WTC11 (cell line): ENCODE data around the gene SLC25A12. TPM values are rescaled to one million over a fixed set of nuclear protein-coding genes. Genes with fewer than 3 reads are reported as not detected.

Source experiments
- ATAC-seq: fragments of 200-7000 bp; cut with Tn5 transposase; 2 replicates; pipeline ENCODE4 v1.10.0; 2021; ENCODE audit warnings: mild to moderate bottlenecking, moderate library complexity
- CTCF ChIA-PET: fragments of 300-600 bp; sonication (Branson Sonifier 250); formaldehyde crosslinking; loops from one replicate; lab custom pipeline; 2021; ENCODE audit warnings: antibody characterized with exemption; lab: Charles Lee
- POLR2A ChIA-PET: fragments of 350-600 bp; sonication (Branson Sonifier 250); formaldehyde crosslinking; loops from one replicate; lab custom pipeline; 2021; ENCODE audit warnings: antibody characterized with exemption; lab: Charles Lee
- DNase-seq: peaks from one replicate; pipeline ENCODE4 v3.0.0; 2021; ENCODE audit warnings: low spot score
- H3K27ac Mint-ChIP-seq: 2 replicates; pipeline ENCODE4 v1.8.0; 2021; ENCODE audit warnings: mixed read lengths
- H3K27me3 Mint-ChIP-seq: 2 replicates; pipeline ENCODE4 v1.8.0; 2021; ENCODE audit warnings: low read depth, mild to moderate bottlenecking, moderate library complexity, mixed read lengths
- H3K36me3 Mint-ChIP-seq: 2 replicates; pipeline ENCODE4 v1.8.0; 2021; ENCODE audit warnings: mixed read lengths
- H3K4me1 Mint-ChIP-seq: 2 replicates; pipeline ENCODE4 v1.8.0; 2022; ENCODE audit warnings: mixed read lengths
- H3K4me3 Mint-ChIP-seq: 2 replicates; pipeline ENCODE4 v1.8.0; 2021; ENCODE audit warnings: mild to moderate bottlenecking, moderate library complexity, mixed read lengths
- H3K9me3 Mint-ChIP-seq: 2 replicates; pipeline ENCODE4 v1.8.0; 2021; ENCODE audit warnings: mixed read lengths
- CBFB ChIP-seq: sonication (generic); formaldehyde crosslinking; IDR thresholded peaks from 2 replicates; pipeline ENCODE4 v1.8.1; 2022; ENCODE audit warnings: mild to moderate bottlenecking, low read depth, missing genetic modification reagents
- CDX4 ChIP-seq: fragments of 250-450 bp; sonication (Bioruptor Pico); IDR thresholded peaks from 2 replicates; pipeline ENCODE4 v1.9.0; 2021; ENCODE audit warnings: moderate library complexity, mild to moderate bottlenecking, inconsistent platforms, borderline replicate concordance
- E2F5 ChIP-seq: sonication (generic); formaldehyde crosslinking; IDR thresholded peaks from 2 replicates; pipeline ENCODE4 v1.8.1; 2022; ENCODE audit warnings: mild to moderate bottlenecking, moderate library complexity, missing genetic modification reagents
- ETV6 ChIP-seq: sonication (generic); formaldehyde crosslinking; IDR thresholded peaks from 2 replicates; pipeline ENCODE4 v1.8.1; 2022; ENCODE audit warnings: mild to moderate bottlenecking, missing genetic modification reagents
- FOXP1 ChIP-seq: sonication (generic); formaldehyde crosslinking; IDR thresholded peaks from 2 replicates; pipeline ENCODE4 v1.8.0; 2022; ENCODE audit warnings: missing genetic modification reagents, mild to moderate bottlenecking, moderate library complexity, borderline replicate concordance
- IRF1 ChIP-seq: sonication (generic); formaldehyde crosslinking; IDR thresholded peaks from 2 replicates; pipeline ENCODE4 v1.8.0; 2023; ENCODE audit warnings: missing genetic modification reagents
- MAX ChIP-seq: sonication (generic); formaldehyde crosslinking; IDR thresholded peaks from 2 replicates; pipeline ENCODE4 v1.8.0; 2022; ENCODE audit warnings: mild to moderate bottlenecking, missing genetic modification reagents
- MYBL2 ChIP-seq: sonication (generic); formaldehyde crosslinking; IDR thresholded peaks from 2 replicates; pipeline ENCODE4 v1.8.1; 2023; ENCODE audit warnings: mild to moderate bottlenecking, moderate library complexity, missing genetic modification reagents
- NFATC4 ChIP-seq: fragments of 250-450 bp; sonication (Bioruptor Pico); IDR thresholded peaks from 2 replicates; pipeline ENCODE4 v1.9.0; 2021; ENCODE audit warnings: mild to moderate bottlenecking
- NFE2L1 ChIP-seq: sonication (generic); formaldehyde crosslinking; IDR thresholded peaks from 2 replicates; pipeline ENCODE4 v1.8.1; 2023; ENCODE audit warnings: missing genetic modification reagents
- SP1 ChIP-seq: sonication (generic); formaldehyde crosslinking; conservative IDR thresholded peaks from 2 replicates; pipeline ENCODE4 v1.8.1; 2022; ENCODE audit warnings: missing genetic modification reagents
- TEAD4 ChIP-seq: sonication (generic); formaldehyde crosslinking; IDR thresholded peaks from 2 replicates; pipeline ENCODE4 v1.8.0; 2022; ENCODE audit warnings: mild to moderate bottlenecking, missing genetic modification reagents
- TP53 ChIP-seq: sonication (generic); formaldehyde crosslinking; IDR thresholded peaks from 2 replicates; pipeline ENCODE4 v1.8.1; 2023; ENCODE audit warnings: mild to moderate bottlenecking, missing genetic modification reagents
- ZNF121 ChIP-seq: sonication (generic); formaldehyde crosslinking; IDR thresholded peaks from 2 replicates; pipeline ENCODE4 v1.8.0; 2023; ENCODE audit warnings: missing genetic modification reagents
- ZNF263 ChIP-seq: sonication (generic); formaldehyde crosslinking; IDR thresholded peaks from 2 replicates; pipeline ENCODE4 v1.8.1; 2022; ENCODE audit warnings: low read depth, mild to moderate bottlenecking, moderate library complexity, missing genetic modification reagents
- ZNF416 ChIP-seq: fragments of 250-450 bp; sonication (Bioruptor Pico); IDR thresholded peaks from 2 replicates; pipeline ENCODE4 v1.9.0; 2021; ENCODE audit warnings: mild to moderate bottlenecking, inconsistent platforms
- total RNA-seq: library from RNA; stranded (reverse); gene quantifications from 3 replicates; pipeline ENCODE4 v1.2.3, GENCODE V29; 2021
- TF ChIP-seq, protein P1 (sequence below): sonication (generic); formaldehyde crosslinking; IDR thresholded peaks from 2 replicates; pipeline ENCODE4 v1.8.0; 2022; ENCODE audit warnings: mild to moderate bottlenecking, missing genetic modification reagents
- TF ChIP-seq, protein P2 (sequence below): fragments of 250-450 bp; sonication (Bioruptor Pico); conservative IDR thresholded peaks from 2 replicates; pipeline ENCODE4 v1.9.0; 2021; ENCODE audit warnings: mild to moderate bottlenecking
- TF ChIP-seq, protein P3 (sequence below): fragments of 250-450 bp; sonication (Bioruptor Pico); IDR thresholded peaks from 2 replicates; pipeline ENCODE4 v1.8.0; 2021; ENCODE audit warnings: mild to moderate bottlenecking
- TF ChIP-seq, protein P4 (sequence below): fragments of 250-450 bp; sonication (Bioruptor Pico); IDR thresholded peaks from 2 replicates; pipeline ENCODE4 v1.9.0; 2021; ENCODE audit warnings: mild to moderate bottlenecking

Gene SLC25A12
- total RNA-seq, 1 experiment from 2014 or later = 9.0 TPM

DNA sequence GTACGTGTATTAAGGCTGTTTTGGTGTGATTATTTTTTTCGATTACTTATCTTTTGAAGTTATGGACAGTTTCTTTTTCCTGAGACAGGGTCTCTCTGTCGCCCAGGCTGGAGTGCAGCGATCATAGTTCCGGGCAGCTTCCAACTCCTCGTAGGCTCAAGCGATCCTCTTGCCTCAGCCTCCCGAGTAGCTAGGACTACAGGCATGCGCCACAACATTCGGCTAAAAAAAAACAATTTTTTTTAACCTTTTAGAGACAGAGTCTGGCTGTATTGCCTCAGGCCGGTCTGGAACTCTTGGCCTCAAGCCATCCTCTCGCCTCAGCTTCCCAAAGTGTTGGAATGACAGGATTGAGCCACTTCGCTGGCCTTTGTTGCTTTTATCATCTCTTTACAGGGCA is 29.2 kb upstream of the SLC25A12 start:
- H3K27ac Mint-ChIP-seq = peak overlapping the region; percentile 99
- POLR2A ChIA-PET = no interaction called here
- CTCF ChIA-PET = interaction anchor here (0.9 to 2.0 kb wide), 4 partner anchors 9 to 235 kb away, joined by 3 to 12 read pairs (median 4); partner anchors contain the start of gene DYNC1I2
- DNase-seq (no peak), ATAC-seq (no peak)
- TF ChIP-seq ZNF121 (CRISPR knock-in tag) (no peak), MAX (CRISPR knock-in tag) (no peak), IRF1 (CRISPR knock-in tag) (no peak), MYBL2 (CRISPR knock-in tag) (no peak), CDX4 (no peak), ZNF263 (no peak)
- peak overlapping the region; percentile 97 for H3K4me3 Mint-ChIP-seq
- peaks cover 20% of the 10 kb centered on the region for H3K4me1 Mint-ChIP-seq
- peaks cover 13% of the 10 kb centered on the region for H3K36me3 Mint-ChIP-seq
- no peaks in the 10 kb centered on the region for H3K9me3 Mint-ChIP-seq
- no peaks in the 10 kb centered on the region; the same call in 1 of the 2 replicates for H3K27me3 Mint-ChIP-seq

GRCh38 chr2:171922230-171923022 is 28.4 kb upstream of the SLC25A12 start, which contains the start of gene HAT1:
TSS of gene HAT1 (plus strand) at chr2:171922461. CDS start at chr2:171922501, 40 bp downstream.
- no peaks in the 10 kb centered on the region for H3K9me3 Mint-ChIP-seq
- peaks cover 13% of the 10 kb centered on the region for H3K36me3 Mint-ChIP-seq
- ChIA-PET CTCF (interaction anchor here (0.8 to 2.0 kb wide), 6 partner anchors 8 to 235 kb away, joined by 3 to 12 read pairs (median 4); partner anchors contain the start of genes DYNC1I2 and SLC25A12), POLR2A (interaction anchor here (0.7 to 1.5 kb wide), 5 partner anchors 28 to 184 kb away, joined by 3 to 8 read pairs (median 4); partner anchors contain the start of genes DLX1 and SLC25A12)
- peak within 1 kb of the TSS; percentile 99 for H3K27ac Mint-ChIP-seq
- peaks cover 20% of the 10 kb centered on the region for H3K4me1 Mint-ChIP-seq
- peak within 1 kb of the TSS; percentile 97 for H3K4me3 Mint-ChIP-seq
- peak; percentile 98 for DNase-seq
- peak; percentile 97 for ATAC-seq
- no peaks in the 10 kb centered on the region; the same call in 1 of the 2 replicates for H3K27me3 Mint-ChIP-seq
- TF ChIP-seq TP53 (no peak), NFE2L1 (peak; percentile 23; the same call in 1 of the 2 replicates), CBFB (CRISPR knock-in tag) (no peak), SP1 (peak; percentile 94), CDX4 (no peak), IRF1 (CRISPR knock-in tag) (no peak), TEAD4 (CRISPR knock-in tag) (no peak), MAX (CRISPR knock-in tag) (no peak), ETV6 (CRISPR knock-in tag) (peak; percentile 68; the same call in 1 of the 2 replicates), E2F5 (CRISPR knock-in tag) (no peak), NFATC4 (CRISPR knock-in tag) (no peak), FOXP1 (CRISPR knock-in tag) (peak; percentile 57; the same call in 1 of the 2 replicates), ZNF416 (CRISPR knock-in tag) (0 out of 2 replicates have a peak, but pooled peaks have one; percentile 30)
- TF ChIP-seq, protein P1, sequence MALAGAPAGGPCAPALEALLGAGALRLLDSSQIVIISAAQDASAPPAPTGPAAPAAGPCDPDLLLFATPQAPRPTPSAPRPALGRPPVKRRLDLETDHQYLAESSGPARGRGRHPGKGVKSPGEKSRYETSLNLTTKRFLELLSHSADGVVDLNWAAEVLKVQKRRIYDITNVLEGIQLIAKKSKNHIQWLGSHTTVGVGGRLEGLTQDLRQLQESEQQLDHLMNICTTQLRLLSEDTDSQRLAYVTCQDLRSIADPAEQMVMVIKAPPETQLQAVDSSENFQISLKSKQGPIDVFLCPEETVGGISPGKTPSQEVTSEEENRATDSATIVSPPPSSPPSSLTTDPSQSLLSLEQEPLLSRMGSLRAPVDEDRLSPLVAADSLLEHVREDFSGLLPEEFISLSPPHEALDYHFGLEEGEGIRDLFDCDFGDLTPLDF (CRISPR knock-in tag) = no peak
- TF ChIP-seq, protein P2, sequence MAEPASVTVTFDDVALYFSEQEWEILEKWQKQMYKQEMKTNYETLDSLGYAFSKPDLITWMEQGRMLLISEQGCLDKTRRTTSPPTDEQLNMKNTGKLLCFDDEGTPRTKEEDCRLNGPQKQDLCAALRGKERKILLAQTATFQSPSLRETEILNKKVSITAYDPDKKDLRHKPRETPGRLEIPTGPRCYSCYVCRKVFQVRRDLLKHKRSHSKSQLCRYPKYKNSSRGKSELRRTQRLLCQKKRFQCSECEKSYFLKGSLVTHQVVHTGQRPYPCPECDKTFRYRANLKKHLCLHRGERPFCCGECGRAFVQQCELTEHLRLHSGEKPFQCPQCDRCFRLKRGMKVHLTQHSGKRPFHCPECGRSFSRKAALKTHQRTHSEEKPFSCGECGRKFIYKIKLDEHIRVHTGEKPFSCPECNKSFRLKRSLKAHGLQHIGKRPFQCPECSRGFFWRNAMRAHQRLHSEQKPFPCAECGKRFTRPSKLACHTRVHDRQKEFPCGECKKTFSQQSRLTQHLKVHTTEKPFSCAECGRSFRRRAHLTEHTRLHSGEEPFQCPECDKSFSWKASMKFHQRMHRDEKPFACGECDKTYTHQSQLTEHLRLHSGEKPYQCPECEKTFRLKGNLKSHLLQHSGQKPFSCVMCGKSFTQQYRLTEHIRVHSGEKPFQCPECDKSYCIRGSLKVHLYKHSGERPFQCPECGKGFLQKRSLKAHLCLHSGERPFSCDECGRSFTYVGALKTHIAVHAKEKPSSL (CRISPR knock-in tag) = no peak
- TF ChIP-seq, protein P3, sequence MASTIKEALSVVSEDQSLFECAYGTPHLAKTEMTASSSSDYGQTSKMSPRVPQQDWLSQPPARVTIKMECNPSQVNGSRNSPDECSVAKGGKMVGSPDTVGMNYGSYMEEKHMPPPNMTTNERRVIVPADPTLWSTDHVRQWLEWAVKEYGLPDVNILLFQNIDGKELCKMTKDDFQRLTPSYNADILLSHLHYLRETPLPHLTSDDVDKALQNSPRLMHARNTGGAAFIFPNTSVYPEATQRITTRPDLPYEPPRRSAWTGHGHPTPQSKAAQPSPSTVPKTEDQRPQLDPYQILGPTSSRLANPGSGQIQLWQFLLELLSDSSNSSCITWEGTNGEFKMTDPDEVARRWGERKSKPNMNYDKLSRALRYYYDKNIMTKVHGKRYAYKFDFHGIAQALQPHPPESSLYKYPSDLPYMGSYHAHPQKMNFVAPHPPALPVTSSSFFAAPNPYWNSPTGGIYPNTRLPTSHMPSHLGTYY = no peak
- TF ChIP-seq, protein P4, sequence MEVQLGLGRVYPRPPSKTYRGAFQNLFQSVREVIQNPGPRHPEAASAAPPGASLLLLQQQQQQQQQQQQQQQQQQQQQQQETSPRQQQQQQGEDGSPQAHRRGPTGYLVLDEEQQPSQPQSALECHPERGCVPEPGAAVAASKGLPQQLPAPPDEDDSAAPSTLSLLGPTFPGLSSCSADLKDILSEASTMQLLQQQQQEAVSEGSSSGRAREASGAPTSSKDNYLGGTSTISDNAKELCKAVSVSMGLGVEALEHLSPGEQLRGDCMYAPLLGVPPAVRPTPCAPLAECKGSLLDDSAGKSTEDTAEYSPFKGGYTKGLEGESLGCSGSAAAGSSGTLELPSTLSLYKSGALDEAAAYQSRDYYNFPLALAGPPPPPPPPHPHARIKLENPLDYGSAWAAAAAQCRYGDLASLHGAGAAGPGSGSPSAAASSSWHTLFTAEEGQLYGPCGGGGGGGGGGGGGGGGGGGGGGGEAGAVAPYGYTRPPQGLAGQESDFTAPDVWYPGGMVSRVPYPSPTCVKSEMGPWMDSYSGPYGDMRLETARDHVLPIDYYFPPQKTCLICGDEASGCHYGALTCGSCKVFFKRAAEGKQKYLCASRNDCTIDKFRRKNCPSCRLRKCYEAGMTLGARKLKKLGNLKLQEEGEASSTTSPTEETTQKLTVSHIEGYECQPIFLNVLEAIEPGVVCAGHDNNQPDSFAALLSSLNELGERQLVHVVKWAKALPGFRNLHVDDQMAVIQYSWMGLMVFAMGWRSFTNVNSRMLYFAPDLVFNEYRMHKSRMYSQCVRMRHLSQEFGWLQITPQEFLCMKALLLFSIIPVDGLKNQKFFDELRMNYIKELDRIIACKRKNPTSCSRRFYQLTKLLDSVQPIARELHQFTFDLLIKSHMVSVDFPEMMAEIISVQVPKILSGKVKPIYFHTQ (CRISPR knock-in tag) = peak; percentile 66; the same call in 1 of the 2 replicates
